Activated T-cell treated with anti-CD3 and anti-CD28 coated beads, Interleukin-2, amount 50 U/mL, for 72 hours (primary cell): ENCODE data around the gene HERC3. TPM values are rescaled to one million over a fixed set of nuclear protein-coding genes. Genes with fewer than 3 reads are reported as not detected.

Source experiments
- ATAC-seq, 2 donors: fragments of 150-1000 bp; cut with Tn5 transposase; replicated peaks in 1 of 2; 2 replicates each; pipeline ENCODE4 v1.10.0; 2021; ENCODE audit warnings: moderate library complexity in 2 of 2, mild to moderate bottlenecking in 1 of 2
- DNase-seq, 2 donors: peaks; one replicate each; pipeline ENCODE4 v3.0.0; 2021 to 2022; ENCODE audit warnings: mixed read lengths in 1 of 2
- H3K27ac Mint-ChIP-seq: one replicate; pipeline ENCODE4 v1.8.0; 2022; ENCODE audit warnings: mild to moderate bottlenecking, moderate library complexity, mixed read lengths
- H3K27me3 Mint-ChIP-seq: one replicate; pipeline ENCODE4 v1.8.0; 2022; ENCODE audit warnings: low read depth, mixed read lengths
- H3K36me3 Mint-ChIP-seq, 2 donors: one replicate each; pipeline ENCODE4 v1.8.0; 2022; ENCODE audit warnings: mixed read lengths in 2 of 2, mild to moderate bottlenecking in 1 of 2; ENCODE audit not compliant: insufficient read depth in 2 of 2
- H3K4me1 Mint-ChIP-seq: one replicate; pipeline ENCODE4 v1.8.0; 2022; ENCODE audit warnings: low read depth, mixed read lengths
- H3K4me3 Mint-ChIP-seq, 2 donors: one replicate each; pipeline ENCODE4 v1.8.0; 2022; ENCODE audit warnings: mild to moderate bottlenecking in 2 of 2, mixed read lengths in 2 of 2, moderate library complexity in 2 of 2
- H3K9me3 Mint-ChIP-seq, 2 donors: one replicate each; pipeline ENCODE4 v1.8.0; 2022; ENCODE audit warnings: mixed read lengths in 2 of 2
- total RNA-seq, 2 donors: library from RNA; stranded (reverse); gene quantifications; one replicate each; pipeline ENCODE4 v1.2.3, GENCODE V29; 2022

Gene HERC3
- total RNA-seq, 2 donors from 2014 or later: 22.0 to 32.3 TPM

DNA sequence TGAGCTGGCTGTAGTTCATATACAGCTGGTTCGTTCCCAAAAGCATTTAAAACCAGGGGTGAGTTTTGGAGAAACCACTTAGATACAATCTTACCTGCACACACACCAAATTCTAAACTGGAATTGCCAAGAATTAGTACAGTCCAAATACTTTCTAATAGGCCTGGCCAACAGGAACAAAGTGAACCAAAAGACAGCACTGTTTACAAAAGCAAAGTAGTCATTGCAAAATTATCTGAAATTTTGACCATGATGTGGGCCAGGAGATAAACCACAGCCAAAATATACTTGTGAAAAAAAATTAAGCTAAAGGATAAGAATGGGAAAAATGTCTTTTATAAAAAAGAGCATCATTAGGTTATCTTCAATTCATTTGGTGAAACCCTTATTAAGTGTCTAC, 143.3 kb downstream of the HERC3 start:
- Mint-ChIP-seq H3K27ac (no peak overlapping the region), H3K27me3 (no peaks in the 10 kb centered on the region), H3K36me3 (no peaks in the 10 kb centered on the region), H3K4me3 (no peak overlapping the region), H3K9me3 (no peaks in the 10 kb centered on the region), H3K4me1 (peaks cover 18% of the 10 kb centered on the region)
- ATAC-seq: no peak
- DNase-seq: no peak

DNA sequence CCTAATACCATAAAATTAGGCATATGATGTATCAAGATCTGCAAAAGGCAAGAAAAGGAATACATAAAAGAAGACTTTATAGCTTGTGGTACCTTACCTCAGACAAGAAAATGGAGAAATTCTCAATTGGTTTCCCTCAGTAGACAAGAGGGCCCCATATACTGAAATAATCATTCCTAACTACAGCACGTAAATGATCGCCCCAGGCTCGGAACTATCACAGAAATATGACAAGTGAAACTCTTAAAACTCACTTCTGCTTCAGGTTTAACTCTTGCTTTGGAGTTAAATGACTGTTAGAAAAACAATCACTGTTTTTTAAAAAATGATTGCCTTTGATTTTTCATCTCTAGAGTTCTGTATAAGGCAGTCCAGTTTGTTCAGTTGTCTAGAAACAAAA, 144.0 kb downstream of the HERC3 start:
- H3K27ac Mint-ChIP-seq: no peak overlapping the region
- no peaks in the 10 kb centered on the region for H3K9me3 Mint-ChIP-seq
- peaks cover 18% of the 10 kb centered on the region for H3K4me1 Mint-ChIP-seq
- no peaks in the 10 kb centered on the region for H3K36me3 Mint-ChIP-seq
- H3K27me3 Mint-ChIP-seq: no peaks in the 10 kb centered on the region
- no peak for DNase-seq
- H3K4me3 Mint-ChIP-seq: no peak overlapping the region
- ATAC-seq: no peak

DNA sequence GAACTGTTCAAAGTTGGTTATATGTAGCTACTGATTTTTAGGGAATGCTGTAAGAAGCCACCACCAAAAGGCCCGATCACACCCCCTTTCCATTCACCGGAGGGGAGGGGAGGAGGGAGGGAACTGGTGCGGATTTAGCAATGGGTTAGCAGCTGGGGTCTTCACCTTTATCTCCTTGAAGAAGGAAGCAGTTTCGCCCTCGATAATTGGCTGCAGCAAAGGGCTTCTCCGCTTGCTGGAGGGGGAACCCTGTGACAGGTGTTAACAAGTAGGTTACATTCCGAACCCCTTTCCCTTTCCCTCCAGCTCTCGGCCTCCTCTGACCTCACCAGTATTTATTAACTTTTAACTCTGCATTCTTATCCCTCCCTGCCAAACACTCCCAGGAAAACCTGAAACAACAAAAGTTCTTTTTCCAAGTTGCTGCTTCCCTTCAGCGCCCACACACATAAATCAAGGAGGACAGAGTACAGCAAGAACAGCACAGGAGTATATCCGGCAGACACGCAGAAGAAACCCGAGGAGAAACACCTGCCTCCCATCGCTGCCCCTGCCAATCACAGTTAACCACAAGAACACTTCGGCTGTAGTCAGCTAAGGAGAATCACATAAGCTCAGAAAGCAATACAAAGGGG, 145.1 kb downstream of the HERC3 start:
- H3K4me1 Mint-ChIP-seq: peaks cover 18% of the 10 kb centered on the region
- no peaks in the 10 kb centered on the region for H3K36me3 Mint-ChIP-seq
- H3K27me3 Mint-ChIP-seq: no peaks in the 10 kb centered on the region
- H3K9me3 Mint-ChIP-seq: no peaks in the 10 kb centered on the region
- H3K27ac Mint-ChIP-seq: no peak overlapping the region
- peak overlapping the region; percentile 46 to 52 for H3K4me3 Mint-ChIP-seq
- peak; percentile 65 to 74 for ATAC-seq
- DNase-seq: peak; percentile 21 to 23

DNA sequence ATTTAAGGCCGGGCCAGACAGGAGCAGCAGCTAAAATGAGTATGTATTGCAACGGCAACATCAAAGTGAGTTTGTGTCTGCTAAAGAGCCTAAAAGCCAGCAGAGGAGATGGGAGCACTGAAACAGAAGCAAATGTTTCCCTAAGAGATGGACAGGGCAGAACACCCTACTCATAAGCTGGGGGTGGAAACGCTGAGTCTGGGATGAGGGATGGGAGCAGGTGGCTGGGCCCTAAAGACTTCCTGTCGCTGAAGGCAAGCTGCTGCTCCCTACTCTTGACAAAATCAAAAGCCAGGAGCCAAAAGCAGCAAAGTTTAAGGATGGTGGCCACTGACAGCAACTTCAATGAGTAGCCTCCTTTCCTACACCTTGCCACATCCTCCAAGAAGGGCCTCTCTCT, 145.9 kb downstream of the HERC3 start:
- H3K4me3 Mint-ChIP-seq: no peak overlapping the region
- ATAC-seq (no peak), DNase-seq (no peak)
- H3K27ac Mint-ChIP-seq: no peak overlapping the region
- H3K36me3 Mint-ChIP-seq: no peaks in the 10 kb centered on the region
- H3K4me1 Mint-ChIP-seq: peaks cover 18% of the 10 kb centered on the region
- no peaks in the 10 kb centered on the region for H3K27me3 Mint-ChIP-seq
- H3K9me3 Mint-ChIP-seq: no peaks in the 10 kb centered on the region

GRCh38 chr4:88742561-88742960, 150.3 kb downstream of the HERC3 start:
- ATAC-seq: no peak
- no peaks in the 10 kb centered on the region for H3K9me3 Mint-ChIP-seq
- no peak overlapping the region for H3K27ac Mint-ChIP-seq
- no peaks in the 10 kb centered on the region for H3K27me3 Mint-ChIP-seq
- H3K4me3 Mint-ChIP-seq: no peak overlapping the region
- H3K36me3 Mint-ChIP-seq: no peaks in the 10 kb centered on the region
- H3K4me1 Mint-ChIP-seq: peaks cover 9% of the 10 kb centered on the region
- no peak for DNase-seq

DNA sequence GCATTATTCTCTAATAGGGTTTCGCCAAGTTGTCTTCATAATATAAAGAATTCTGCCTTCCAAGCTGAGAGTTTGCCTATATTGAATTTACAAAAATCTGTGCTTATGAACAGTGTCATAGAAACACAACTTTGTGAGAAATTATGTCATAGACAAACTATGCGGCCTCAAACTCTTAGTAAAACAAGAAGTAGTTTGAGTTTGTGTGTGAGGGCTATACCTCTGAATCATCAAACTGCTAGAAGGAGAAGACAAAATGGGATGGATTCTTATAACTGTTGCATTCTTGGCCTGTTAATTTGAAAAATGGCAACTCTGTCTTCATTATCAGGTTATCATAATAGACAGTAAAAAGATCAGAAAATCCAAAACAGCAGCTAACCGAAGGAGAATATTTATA, 151.4 kb downstream of the HERC3 start:
- no peaks in the 10 kb centered on the region for H3K9me3 Mint-ChIP-seq
- H3K27me3 Mint-ChIP-seq: no peaks in the 10 kb centered on the region
- no peak overlapping the region for H3K4me3 Mint-ChIP-seq
- no peaks in the 10 kb centered on the region for H3K36me3 Mint-ChIP-seq
- DNase-seq: no peak
- H3K27ac Mint-ChIP-seq: no peak overlapping the region
- ATAC-seq: no peak
- H3K4me1 Mint-ChIP-seq: no peaks in the 10 kb centered on the region

DNA sequence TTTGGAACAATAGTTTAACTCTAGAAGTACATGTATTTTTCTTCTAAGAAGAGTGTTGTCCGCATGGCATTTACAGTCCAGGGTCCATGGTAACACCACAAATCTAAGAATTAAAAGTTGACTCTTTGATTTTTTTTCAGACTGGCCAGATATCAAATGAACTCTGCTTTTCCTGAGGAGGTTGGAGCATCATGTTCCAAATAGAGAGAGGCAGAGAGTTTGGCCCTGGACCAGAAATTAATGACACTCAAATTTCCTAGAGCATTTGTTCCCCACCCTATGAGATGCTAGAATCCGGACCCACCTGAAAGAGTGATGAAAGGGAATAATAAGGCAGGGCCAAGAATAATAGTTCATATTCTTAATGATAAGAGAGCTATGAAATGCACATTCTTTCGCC, 152.3 kb downstream of the HERC3 start:
- no peak overlapping the region for H3K4me3 Mint-ChIP-seq
- no peak for ATAC-seq

DNA sequence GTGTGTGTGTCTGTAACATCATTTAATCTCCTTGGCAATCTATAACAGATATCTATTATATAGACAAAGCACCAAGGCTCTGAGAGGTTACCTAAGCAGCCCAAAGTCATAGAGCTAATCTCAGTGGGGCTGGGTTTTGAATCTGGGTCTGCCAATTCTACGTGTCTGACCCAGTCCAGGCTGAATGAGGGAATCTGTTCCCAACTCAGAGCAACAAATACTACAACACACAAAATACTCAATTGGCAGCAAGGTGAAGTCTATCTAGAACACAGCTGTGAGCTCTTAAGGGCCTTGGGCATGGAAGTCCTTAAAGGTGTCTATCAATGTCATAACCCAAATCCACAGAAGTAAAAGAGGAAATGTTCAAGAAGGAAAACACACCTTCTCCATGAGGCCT, 152.9 kb downstream of the HERC3 start:
- Mint-ChIP-seq H3K9me3 (no peaks in the 10 kb centered on the region), H3K27ac (no peak overlapping the region), H3K36me3 (no peaks in the 10 kb centered on the region), H3K27me3 (no peaks in the 10 kb centered on the region), H3K4me3 (no peak overlapping the region), H3K4me1 (no peaks in the 10 kb centered on the region)
- ATAC-seq: no peak
- DNase-seq: no peak

More for the DNA sequence above, 152.3 kb downstream of the HERC3 start:
- Mint-ChIP-seq H3K4me1 (no peaks in the 10 kb centered on the region), H3K27me3 (no peaks in the 10 kb centered on the region), H3K36me3 (no peaks in the 10 kb centered on the region), H3K9me3 (no peaks in the 10 kb centered on the region), H3K27ac (no peak overlapping the region)
- DNase-seq: no peak

DNA sequence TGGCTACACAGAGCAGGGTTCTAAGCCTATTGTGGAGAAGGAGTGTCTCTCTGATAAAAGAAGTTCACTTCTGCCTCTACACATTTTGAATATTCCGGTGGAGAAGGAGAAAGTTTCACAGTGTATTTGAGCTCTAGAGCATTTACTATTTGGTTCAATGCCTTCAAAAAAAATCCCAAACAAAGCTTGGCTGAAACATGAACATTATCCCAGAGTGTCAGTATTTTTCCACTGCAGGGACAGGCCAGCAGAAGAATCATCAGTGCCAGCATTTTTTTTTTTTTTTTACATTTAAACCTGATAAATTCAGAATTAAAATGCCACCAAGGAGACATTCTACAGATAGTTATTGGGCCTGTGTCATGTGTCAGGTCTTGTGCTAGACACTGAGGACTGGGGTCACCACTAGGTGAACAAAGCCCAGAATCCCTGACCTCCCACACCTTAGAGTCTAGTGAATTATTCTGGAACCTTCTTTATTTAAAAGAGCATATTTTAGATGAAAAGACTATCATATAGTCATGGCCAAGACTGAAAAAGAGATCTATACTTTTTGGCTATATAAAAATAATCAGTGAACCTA, 153.4 kb downstream of the HERC3 start:
- ATAC-seq (no peak), DNase-seq (no peak)
- no peaks in the 10 kb centered on the region for H3K4me1 Mint-ChIP-seq
- no peaks in the 10 kb centered on the region for H3K9me3 Mint-ChIP-seq
- H3K27ac Mint-ChIP-seq: no peak overlapping the region
- no peaks in the 10 kb centered on the region for H3K27me3 Mint-ChIP-seq
- no peaks in the 10 kb centered on the region for H3K36me3 Mint-ChIP-seq
- no peak overlapping the region for H3K4me3 Mint-ChIP-seq

- Mint-ChIP-seq H3K27me3 (no peaks in the 10 kb centered on the region), H3K36me3 (no peaks in the 10 kb centered on the region), H3K27ac (no peak overlapping the region), H3K4me1 (no peaks in the 10 kb centered on the region), H3K4me3 (no peak overlapping the region), H3K9me3 (no peaks in the 10 kb centered on the region)
- no peak for ATAC-seq
- DNase-seq: no peak
Observed at GRCh38 chr4:88746206-88746605, 153.9 kb downstream of the HERC3 start.

DNA sequence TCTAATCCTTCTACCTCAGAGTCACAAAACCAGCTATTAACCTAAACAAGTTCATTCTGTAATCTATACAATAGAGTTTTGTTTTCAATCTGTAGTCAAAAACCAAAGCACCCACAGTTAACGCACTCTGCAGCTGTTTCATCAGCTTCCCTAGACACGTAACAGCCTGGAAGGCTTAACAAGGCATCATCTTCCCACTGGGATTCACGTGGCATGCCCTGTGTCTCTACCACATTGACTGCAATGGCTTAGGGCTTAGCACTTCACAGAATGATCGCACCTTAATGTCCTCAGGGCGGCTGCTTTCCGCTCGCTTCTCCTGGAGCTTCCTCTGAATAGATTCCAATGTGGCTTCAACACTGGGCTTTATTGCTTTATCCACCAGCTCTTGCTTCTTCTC, 155.1 kb downstream of the HERC3 start:
- no peak overlapping the region for H3K4me3 Mint-ChIP-seq
- no peaks in the 10 kb centered on the region for H3K4me1 Mint-ChIP-seq
- H3K9me3 Mint-ChIP-seq: no peaks in the 10 kb centered on the region
- H3K27me3 Mint-ChIP-seq: no peaks in the 10 kb centered on the region
- ATAC-seq: no peak
- H3K27ac Mint-ChIP-seq: no peak overlapping the region
- no peaks in the 10 kb centered on the region for H3K36me3 Mint-ChIP-seq
- DNase-seq: no peak

DNA sequence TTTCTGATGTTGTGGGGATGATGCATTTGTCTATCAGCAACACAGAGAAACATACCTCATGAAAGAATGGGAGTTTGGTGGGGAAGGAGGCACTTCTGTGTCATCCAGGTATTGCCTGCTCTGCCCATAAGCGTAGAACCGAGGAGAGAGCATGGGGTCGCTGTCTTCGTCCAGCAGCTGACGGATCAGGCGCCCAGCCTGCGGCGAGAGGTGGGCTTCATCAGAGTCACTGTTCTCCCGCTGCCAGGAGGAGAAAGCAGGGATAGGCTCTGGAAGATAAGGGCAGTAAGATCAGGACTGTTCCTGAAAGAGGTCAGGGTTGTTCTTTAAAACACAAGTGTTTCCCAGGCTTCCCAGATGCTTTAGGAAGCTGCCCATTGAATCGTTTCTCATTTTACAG, 158.1 kb downstream of the HERC3 start:
- DNase-seq: no peak
- H3K27ac Mint-ChIP-seq: no peak overlapping the region
- H3K4me1 Mint-ChIP-seq: no peaks in the 10 kb centered on the region
- H3K4me3 Mint-ChIP-seq: no peak overlapping the region
- no peak for ATAC-seq
- no peaks in the 10 kb centered on the region for H3K36me3 Mint-ChIP-seq
- H3K27me3 Mint-ChIP-seq: no peaks in the 10 kb centered on the region
- H3K9me3 Mint-ChIP-seq: no peaks in the 10 kb centered on the region

- H3K27ac Mint-ChIP-seq: no peak overlapping the region
- ATAC-seq: no peak
- no peak overlapping the region for H3K4me3 Mint-ChIP-seq
- H3K27me3 Mint-ChIP-seq: no peaks in the 10 kb centered on the region
- H3K4me1 Mint-ChIP-seq: no peaks in the 10 kb centered on the region
- H3K36me3 Mint-ChIP-seq: no peaks in the 10 kb centered on the region
- H3K9me3 Mint-ChIP-seq: no peaks in the 10 kb centered on the region
- no peak for DNase-seq
Observed at GRCh38 chr4:88751258-88752075, 159.2 kb downstream of the HERC3 start.
